Neural crest cell (in vitro differentiated cells): ENCODE data around the gene SLCO4A1. TPM values are rescaled to one million over a fixed set of nuclear protein-coding genes. Genes with fewer than 3 reads are reported as not detected.

Experiments used
- DNase-seq: peaks from one replicate; pipeline ENCODE4 v3.0.0; 2021; ENCODE audit warnings: low read depth, mixed read lengths, low spot score
- H3K27ac Mint-ChIP-seq: one replicate; pipeline ENCODE4 v1.8.0; 2021; ENCODE audit warnings: mild to moderate bottlenecking, mixed read lengths; ENCODE audit not compliant: unreplicated experiment
- H3K27me3 Mint-ChIP-seq: 2 replicates; pipeline ENCODE4 v1.8.0; 2021; ENCODE audit warnings: low read depth, mild to moderate bottlenecking, mixed read lengths
- H3K36me3 Mint-ChIP-seq: 2 replicates; pipeline ENCODE4 v1.8.0; 2021; ENCODE audit warnings: low read depth, mild to moderate bottlenecking, mixed read lengths
- H3K4me1 Mint-ChIP-seq: 2 replicates; pipeline ENCODE4 v1.8.0; 2021; ENCODE audit warnings: mixed read lengths
- H3K4me3 Mint-ChIP-seq: one replicate; pipeline ENCODE4 v1.8.0; 2021; ENCODE audit warnings: mild to moderate bottlenecking, mixed read lengths
- H3K9me3 Mint-ChIP-seq: 2 replicates; pipeline ENCODE4 v1.8.0; 2021; ENCODE audit warnings: mixed read lengths
- total RNA-seq: library from RNA; stranded (reverse); gene quantifications from 2 replicates; pipeline ENCODE4 v1.2.1, GENCODE V29; 2021
- TF ChIP-seq, protein P1 (sequence below): fragments of 200-600 bp; sonication (generic); conservative IDR thresholded peaks from 2 replicates; pipeline ENCODE4 v1.5.0; 2021; ENCODE audit warnings: antibody characterized with exemption, mild to moderate bottlenecking

Gene SLCO4A1
- total RNA-seq, 1 donor from 2014 or later = 7.0 TPM

DNA sequence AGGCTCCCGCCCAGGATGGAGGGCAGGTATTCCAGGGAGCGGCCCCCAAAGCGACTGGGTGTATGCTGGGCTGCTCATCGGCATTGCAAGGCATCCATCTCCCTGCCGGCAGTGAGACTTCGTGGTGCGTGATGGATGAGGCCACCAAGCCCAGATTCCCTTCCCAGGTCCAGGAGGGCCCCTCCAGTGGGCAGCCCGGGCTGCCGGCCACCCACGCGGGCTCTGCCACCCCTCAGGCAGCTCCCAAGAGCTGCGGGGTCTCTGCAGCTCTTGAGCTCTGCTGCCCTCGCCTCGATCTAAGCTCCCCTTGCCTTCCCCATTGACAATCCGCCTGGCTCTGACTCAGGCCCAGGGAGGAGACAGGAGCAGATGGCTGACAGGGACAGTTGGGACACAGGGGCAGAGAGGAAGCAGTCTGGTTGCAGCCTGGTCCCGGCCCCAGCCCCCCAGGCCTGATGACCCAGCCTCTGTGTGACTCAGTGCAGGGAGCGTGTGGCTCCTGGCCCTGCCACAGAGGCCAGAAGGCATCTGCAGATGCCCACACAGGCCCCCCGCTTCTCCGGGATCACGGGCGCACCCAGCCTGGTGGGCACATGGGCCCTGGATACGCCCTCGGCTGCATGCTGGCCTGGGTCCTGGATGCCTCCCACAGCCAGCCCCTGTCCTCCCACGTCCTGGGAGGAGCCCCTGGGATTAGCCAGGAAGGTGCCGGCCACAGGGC, 33.0 kb downstream of the SLCO4A1 start:
- Mint-ChIP-seq H3K4me3 (no peak overlapping the region), H3K4me1 (no peaks in the 10 kb centered on the region), H3K36me3 (no peaks in the 10 kb centered on the region), H3K27me3 (peaks cover 6% of the 10 kb centered on the region), H3K9me3 (peaks cover 9% of the 10 kb centered on the region), H3K27ac (no peak overlapping the region)
- TF ChIP-seq, protein P1, sequence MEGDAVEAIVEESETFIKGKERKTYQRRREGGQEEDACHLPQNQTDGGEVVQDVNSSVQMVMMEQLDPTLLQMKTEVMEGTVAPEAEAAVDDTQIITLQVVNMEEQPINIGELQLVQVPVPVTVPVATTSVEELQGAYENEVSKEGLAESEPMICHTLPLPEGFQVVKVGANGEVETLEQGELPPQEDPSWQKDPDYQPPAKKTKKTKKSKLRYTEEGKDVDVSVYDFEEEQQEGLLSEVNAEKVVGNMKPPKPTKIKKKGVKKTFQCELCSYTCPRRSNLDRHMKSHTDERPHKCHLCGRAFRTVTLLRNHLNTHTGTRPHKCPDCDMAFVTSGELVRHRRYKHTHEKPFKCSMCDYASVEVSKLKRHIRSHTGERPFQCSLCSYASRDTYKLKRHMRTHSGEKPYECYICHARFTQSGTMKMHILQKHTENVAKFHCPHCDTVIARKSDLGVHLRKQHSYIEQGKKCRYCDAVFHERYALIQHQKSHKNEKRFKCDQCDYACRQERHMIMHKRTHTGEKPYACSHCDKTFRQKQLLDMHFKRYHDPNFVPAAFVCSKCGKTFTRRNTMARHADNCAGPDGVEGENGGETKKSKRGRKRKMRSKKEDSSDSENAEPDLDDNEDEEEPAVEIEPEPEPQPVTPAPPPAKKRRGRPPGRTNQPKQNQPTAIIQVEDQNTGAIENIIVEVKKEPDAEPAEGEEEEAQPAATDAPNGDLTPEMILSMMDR = no peak
- no peak for DNase-seq

DNA sequence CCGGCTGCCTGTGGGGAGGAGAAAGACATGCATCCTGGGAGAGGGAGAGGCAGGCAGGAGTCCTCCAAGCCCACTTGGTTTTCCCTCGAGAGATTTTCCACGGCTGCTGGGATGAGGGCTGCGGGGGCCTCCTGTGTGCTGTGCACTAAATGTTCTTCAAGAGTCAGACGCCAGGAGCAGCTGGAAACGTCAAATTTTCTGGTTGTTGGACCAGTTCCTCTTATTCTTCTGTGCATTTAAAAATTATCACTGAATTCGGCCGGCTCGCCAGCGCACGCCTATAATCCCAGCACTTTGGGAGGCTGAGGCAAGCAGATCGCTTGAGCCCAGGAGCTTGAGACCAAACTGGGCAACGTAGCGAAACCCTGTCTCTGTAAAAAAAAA, 33.6 kb downstream of the SLCO4A1 start:
- H3K27me3 Mint-ChIP-seq = peaks cover 6% of the 10 kb centered on the region
- TF ChIP-seq, protein P1 = no peak
- H3K9me3 Mint-ChIP-seq = peaks cover 12% of the 10 kb centered on the region
- H3K36me3 Mint-ChIP-seq = peaks cover 3% of the 10 kb centered on the region
- H3K4me1 Mint-ChIP-seq = no peaks in the 10 kb centered on the region
- H3K27ac Mint-ChIP-seq = no peak overlapping the region
- DNase-seq = no peak
- H3K4me3 Mint-ChIP-seq = no peak overlapping the region

DNA sequence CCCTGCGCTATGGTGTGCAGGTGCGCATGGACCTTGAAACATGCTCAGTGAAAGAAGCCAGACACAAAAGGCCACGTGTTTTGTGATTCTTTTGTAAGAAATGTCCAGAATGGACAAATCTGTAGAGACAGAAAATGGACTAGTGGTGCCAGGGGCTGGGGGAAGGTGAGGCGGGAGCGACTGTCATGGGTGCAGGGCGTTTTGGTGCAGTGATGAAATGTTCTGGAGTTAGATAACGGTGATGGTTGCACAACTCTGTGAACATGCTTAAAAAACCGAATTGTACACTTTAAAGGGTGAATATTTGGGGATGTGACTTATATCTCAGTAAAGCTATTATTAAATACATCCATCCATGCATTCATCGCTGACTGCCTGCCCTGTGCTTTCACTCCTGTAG, 34.7 kb downstream of the SLCO4A1 start:
- Mint-ChIP-seq H3K4me1 (no peaks in the 10 kb centered on the region), H3K36me3 (peaks cover 3% of the 10 kb centered on the region), H3K27me3 (peaks cover 6% of the 10 kb centered on the region), H3K9me3 (peaks cover 12% of the 10 kb centered on the region), H3K4me3 (no peak overlapping the region), H3K27ac (no peak overlapping the region)
- TF ChIP-seq, protein P1 = no peak
- no peak for DNase-seq

DNA sequence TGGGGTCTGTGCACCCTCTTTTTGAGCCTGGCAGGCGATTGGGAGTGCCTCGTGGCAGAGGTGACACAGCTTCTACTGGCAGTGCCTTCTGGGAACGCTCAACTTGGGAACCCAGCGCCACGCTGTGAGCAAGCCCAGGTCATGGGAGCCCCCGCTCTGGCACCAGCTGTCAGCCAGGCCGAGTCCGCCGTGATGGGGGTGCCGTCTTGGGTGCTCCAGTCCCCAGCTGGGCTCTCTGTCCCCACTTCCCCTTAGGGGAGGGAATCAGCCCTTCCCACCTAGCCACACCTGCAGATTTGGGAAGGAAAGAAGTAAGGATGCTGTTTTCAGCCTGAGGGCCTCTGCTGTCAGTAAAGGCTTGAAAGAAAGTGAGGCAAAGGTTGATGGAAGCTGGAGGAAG, 35.4 kb downstream of the SLCO4A1 start:
- no peak overlapping the region for H3K27ac Mint-ChIP-seq
- H3K4me3 Mint-ChIP-seq = no peak overlapping the region
- H3K9me3 Mint-ChIP-seq = peaks cover 12% of the 10 kb centered on the region
- peaks cover 3% of the 10 kb centered on the region for H3K36me3 Mint-ChIP-seq
- TF ChIP-seq, protein P1 = no peak
- no peak for DNase-seq
- H3K27me3 Mint-ChIP-seq = peaks cover 6% of the 10 kb centered on the region
- no peaks in the 10 kb centered on the region for H3K4me1 Mint-ChIP-seq

DNA sequence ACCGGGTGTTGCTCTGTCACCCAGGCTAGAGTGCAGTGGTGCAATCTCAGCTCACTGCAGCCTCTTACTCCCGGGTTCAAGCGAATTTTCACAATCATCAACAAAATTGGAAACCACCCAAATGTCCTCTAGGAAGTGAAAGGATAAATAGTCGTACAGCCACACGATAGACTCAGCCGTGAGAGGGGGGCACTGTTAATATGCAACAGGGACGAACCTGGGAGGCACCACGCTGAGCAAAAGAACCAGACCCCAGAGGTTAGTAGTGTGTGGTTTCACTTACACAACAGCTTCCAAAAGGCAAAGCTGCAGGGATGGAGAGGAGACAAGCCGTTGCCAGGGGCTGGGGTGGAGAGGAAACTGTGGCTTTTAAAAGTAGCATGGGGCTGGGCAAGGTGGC, 36.2 kb downstream of the SLCO4A1 start:
- Mint-ChIP-seq H3K36me3 (peaks cover 3% of the 10 kb centered on the region), H3K4me3 (no peak overlapping the region), H3K4me1 (no peaks in the 10 kb centered on the region), H3K27me3 (peaks cover 6% of the 10 kb centered on the region), H3K27ac (no peak overlapping the region), H3K9me3 (peaks cover 12% of the 10 kb centered on the region)
- TF ChIP-seq, protein P1 = no peak
- DNase-seq = no peak
